ENCODE results near the gene POGZ.
"Not testable (repeated sequence)": the region's sequence is repeated elsewhere in the genome, so short reads cannot be mapped to it uniquely, and the experiment has no call there.

Gene POGZ

GRCh38 chr1:151408891-151409290, 50.4 kb downstream of the POGZ start:
- DNase-seq, result no peak

GRCh38 chr1:151407304-151407703, 52.0 kb downstream of the POGZ start:
- DNase-seq, result no peak

GRCh38 chr1:151406176-151406575, 53.1 kb downstream of the POGZ start:
- no peak for DNase-seq

GRCh38 chr1:151405187-151405951, 53.9 kb downstream of the POGZ start:
- DNase-seq, result no peak

- DNase-seq, result no peak
These were observed 55.7 kb downstream of the POGZ start for GRCh38 chr1:151403612-151404011.

GRCh38 chr1:151402764-151403163, 56.5 kb downstream of the POGZ start:
- no peak for DNase-seq

- DNase-seq, result no peak
These were observed 57.4 kb downstream of the POGZ start for GRCh38 chr1:151401860-151402259.

- DNase-seq, result no peak
These were observed 58.0 kb downstream of the POGZ start for GRCh38 chr1:151401125-151401788.

- peak; percentile 81 for DNase-seq
These were observed 59.7 kb downstream of the POGZ start, which contains the start of gene PSMB4 for GRCh38 chr1:151399324-151400171. Gene PSMB4, plus strand, starts transcription at chr1:151399573. Its CDS starts 15 bp downstream, at chr1:151399588.

- not testable (repeated sequence) for DNase-seq
These were observed 63.0 kb downstream of the POGZ start for GRCh38 chr1:151396265-151396664.

- no peak for DNase-seq
These were observed 65.7 kb downstream of the POGZ start for GRCh38 chr1:151393583-151393982.

- no peak for DNase-seq
These were observed 68.2 kb downstream of the POGZ start for GRCh38 chr1:151391079-151391563.

GRCh38 chr1:151390221-151391078, 68.8 kb downstream of the POGZ start:
- DNase-seq, result not testable (repeated sequence)

GRCh38 chr1:151386002-151386401, 73.3 kb downstream of the POGZ start:
- no peak for DNase-seq

GRCh38 chr1:151384584-151384983, 74.7 kb downstream of the POGZ start:
- no peak for DNase-seq

GRCh38 chr1:151377150-151377884, 82.0 kb downstream of the POGZ start:
- DNase-seq, result no peak

GRCh38 chr1:151373196-151373595, 86.1 kb downstream of the POGZ start:
- DNase-seq, result no peak

- no peak for DNase-seq
These were observed 87.0 kb downstream of the POGZ start, which contains the start of gene SELENBP1 for GRCh38 chr1:151372058-151372934. Gene SELENBP1, minus strand, starts transcription at chr1:151372705. Its CDS starts 64 bp downstream, at chr1:151372641.

GRCh38 chr1:151371370-151372057, 87.8 kb downstream of the POGZ start:
- no peak for DNase-seq
